Measurements from ENCODE around the gene LEAP2.

DNA sequence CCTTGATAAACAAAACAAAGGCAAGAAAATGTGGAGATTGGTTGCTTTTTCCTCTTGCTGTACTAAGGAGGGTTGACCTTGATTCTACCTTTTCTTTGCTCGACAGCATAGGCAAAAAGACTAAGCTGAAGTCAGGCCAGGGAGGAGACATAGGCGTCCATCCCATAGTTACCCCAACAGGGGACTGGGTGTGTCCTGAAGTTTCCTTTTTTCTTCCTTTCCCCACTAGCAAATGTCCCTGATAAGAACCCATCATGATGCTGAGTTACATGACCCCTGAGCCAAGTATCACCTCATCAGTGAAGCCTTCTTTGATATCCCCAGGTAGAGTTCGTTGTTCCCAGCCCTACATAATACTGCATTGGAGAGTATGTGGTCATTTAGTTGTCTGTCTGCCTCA, 33.2 kb upstream of the LEAP2 start:
- TF ChIP-seq, protein P1, sequence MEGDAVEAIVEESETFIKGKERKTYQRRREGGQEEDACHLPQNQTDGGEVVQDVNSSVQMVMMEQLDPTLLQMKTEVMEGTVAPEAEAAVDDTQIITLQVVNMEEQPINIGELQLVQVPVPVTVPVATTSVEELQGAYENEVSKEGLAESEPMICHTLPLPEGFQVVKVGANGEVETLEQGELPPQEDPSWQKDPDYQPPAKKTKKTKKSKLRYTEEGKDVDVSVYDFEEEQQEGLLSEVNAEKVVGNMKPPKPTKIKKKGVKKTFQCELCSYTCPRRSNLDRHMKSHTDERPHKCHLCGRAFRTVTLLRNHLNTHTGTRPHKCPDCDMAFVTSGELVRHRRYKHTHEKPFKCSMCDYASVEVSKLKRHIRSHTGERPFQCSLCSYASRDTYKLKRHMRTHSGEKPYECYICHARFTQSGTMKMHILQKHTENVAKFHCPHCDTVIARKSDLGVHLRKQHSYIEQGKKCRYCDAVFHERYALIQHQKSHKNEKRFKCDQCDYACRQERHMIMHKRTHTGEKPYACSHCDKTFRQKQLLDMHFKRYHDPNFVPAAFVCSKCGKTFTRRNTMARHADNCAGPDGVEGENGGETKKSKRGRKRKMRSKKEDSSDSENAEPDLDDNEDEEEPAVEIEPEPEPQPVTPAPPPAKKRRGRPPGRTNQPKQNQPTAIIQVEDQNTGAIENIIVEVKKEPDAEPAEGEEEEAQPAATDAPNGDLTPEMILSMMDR (IDR thresholded peaks at IDR 0.05): no peak
- TF ChIP-seq POLR2A (IDR thresholded peaks at IDR 0.05): no peak
